COR-L47 (cell line): ENCODE results near the gene ERCC3.
"Not testable (repeated sequence)": the region's sequence is repeated elsewhere in the genome, so short reads cannot be mapped to it uniquely, and the experiment has no call there.

ENCODE experiments used
- DNase-seq: peaks from one replicate; lab custom pipeline; 2025; lab: John Stamatoyannopoulos, UW

The ERCC3 gene

GRCh38 chr2:127279781-127280180 is 14.2 kb downstream of the ERCC3 start:
- no peak for DNase-seq

DNA sequence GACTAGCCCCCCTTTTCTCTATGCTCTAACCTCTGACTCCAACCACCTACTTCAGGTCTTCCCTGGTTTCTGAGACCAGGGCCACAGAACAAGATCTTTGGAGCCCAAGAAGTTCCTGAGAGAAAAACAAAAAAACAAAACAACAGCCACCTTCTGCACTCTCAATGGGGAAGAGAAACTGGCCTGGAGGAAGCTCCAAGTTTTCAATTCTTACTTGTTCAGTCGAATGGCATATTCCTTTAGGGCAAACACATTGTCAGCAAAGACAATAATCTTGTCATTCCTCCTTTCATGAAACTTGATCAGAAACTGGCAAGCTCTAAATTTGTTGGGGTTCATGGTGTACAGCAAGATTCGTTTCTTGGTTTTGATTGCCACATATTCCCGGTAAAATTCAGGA is 15.0 kb downstream of the ERCC3 start:
- DNase-seq, result no peak

DNA sequence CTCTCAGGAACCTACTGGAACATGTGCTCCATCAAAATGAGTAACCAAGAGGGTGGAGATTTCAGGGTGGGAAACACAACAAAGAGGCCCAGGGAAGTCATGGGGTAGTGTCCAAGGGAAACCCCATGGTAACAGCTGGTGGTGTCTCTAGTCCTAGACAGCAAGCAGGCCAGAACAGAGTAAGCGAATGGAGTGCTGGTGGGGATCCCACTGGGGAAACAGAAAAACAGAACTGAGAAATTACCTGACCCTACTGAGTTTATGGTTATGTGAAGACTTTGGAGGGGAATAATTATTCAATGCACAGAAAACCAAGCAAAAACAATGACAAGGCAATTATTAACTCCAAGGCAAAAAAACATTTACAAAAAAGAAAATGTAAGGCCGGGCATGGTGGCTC is 16.9 kb downstream of the ERCC3 start:
- DNase-seq, result no peak

DNA sequence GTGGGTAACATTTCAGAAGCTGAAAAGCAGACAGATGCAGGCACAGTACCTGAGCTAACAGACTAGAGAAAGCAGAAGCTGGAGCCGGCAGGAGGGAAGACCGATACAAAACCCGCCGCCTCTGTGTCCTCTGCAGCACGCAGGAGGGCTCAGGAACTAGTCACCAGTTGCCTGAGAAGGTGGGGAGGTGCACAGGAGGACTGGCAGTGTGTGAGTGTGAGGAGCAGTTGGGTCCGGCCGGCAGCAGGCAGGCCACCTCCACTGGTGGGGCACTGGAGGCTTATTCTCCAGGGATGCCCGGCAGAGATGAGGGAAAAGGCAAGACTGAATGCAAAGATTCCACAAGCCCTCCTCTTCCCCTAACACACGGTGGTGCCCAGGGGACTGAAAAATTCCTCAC is 18.2 kb downstream of the ERCC3 start:
- DNase-seq, result no peak

- DNase-seq, result no peak
Measured at GRCh38 chr2:127275356-127275755, 18.6 kb downstream of the ERCC3 start.

GRCh38 chr2:127270663-127271062 is 23.3 kb downstream of the ERCC3 start:
- no peak for DNase-seq

- no peak for DNase-seq
Measured at GRCh38 chr2:127261804-127262406, 32.0 kb downstream of the ERCC3 start.

DNA sequence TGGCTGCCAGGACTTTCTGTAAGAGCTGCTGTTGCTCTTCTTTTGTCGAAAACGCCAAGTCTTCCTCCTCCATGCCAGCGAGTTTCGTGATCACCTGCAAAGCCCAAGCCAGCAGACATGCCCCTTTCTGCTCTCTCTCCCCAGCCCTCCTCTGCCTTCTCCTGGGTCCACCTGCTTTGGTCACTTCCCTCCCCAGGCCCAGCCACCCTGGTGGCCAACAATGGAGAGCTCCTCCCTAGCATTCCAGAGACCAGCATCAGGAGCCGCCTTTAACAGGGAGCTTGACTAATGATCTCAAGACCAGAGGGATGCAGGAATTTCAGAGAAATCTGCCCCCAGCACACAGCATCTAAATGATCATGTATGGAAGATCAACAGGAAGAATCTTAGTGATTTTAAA is 34.6 kb downstream of the ERCC3 start:
- no peak for DNase-seq

DNA sequence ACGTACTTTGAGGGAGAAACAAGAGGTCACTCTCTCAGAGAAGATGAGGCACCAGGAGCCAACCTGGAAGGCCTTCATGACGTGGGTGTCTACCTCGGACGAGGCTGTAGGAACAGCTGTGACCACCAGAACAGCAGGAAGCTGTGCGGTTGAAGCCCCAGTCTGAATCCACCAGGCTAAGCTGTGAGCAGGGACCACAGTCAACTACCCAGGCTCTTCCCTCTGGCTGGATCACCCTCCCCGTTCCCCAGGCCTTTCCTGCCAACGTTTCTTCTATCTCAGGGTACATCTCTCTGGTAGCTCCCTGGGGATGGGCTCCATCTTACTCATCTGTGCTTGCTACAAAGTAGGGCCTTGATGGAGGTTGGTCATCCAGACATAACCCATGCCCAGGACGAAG is 37.1 kb downstream of the ERCC3 start:
- DNase-seq, result no peak

DNA sequence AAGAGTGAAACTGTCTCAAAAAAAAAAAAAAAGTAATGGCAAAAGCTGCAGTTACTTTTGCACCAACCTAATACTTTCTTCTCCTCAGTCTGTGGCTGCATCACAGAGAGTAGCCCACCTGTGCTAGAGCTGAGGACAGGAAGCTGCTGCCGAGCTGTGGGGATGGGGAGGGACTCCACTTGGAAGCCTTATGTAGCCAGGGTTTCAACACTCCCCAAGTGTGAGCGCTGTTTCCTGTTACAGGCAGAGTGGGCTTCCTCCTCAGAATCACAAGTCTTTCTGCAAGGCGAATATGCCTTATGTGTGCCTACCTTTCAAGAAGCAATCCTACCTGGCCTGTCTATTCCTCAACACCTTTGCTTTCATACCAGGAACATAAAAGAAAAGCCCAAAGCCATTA is 37.6 kb downstream of the ERCC3 start:
- no peak for DNase-seq

DNA sequence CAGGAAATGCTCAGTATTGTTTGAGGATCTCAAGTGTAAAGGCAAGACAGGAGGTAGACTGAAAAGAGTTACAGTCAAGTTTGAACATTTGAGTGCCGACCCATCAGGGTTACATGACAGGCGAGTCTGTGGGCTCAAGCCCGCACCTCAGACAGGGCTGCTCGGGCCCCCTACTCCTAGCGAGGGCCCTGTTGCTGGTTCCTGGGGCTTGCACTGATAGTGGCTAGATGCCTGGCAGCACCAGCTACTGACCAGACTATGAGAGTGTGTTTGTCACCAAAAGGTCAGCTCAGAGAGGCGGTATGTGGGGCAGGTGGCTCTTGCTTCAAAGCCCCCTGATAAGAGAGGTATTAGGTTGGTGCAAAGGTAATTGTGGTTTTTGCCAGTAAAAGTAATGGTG is 38.2 kb downstream of the ERCC3 start:
- DNase-seq, result no peak

GRCh38 chr2:127255146-127255545 is 38.8 kb downstream of the ERCC3 start:
- DNase-seq, result no peak

DNA sequence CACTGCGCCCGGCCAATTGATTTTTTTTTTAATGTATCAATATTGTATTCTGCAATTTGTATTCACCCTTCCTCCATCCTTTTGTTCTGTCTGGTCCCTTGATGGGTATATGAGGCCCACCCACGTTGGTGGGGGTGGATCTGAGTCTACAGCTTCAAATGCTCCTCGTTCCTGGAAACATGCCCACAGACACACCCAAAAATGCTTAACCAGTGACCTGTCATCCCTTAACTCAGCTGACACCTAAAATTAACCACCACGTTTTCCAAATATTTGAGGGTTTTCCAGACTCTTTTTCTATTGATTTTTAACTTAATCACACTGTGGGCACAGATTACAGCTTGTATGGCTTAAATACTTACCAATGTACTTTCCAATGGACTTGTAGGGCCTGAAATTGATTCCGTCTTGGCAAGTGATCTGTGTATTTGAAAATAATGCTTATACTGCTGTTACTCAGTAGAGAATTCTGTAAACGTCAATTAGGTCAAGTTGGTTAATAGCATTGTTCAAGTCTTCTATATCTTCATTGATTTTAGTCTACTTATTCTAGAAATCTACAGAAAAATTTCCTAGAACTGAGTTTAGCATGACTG is 39.5 kb downstream of the ERCC3 start:
- no peak for DNase-seq

GRCh38 chr2:127241184-127241583 is 52.8 kb downstream of the ERCC3 start:
- DNase-seq, result not testable (repeated sequence)

DNA sequence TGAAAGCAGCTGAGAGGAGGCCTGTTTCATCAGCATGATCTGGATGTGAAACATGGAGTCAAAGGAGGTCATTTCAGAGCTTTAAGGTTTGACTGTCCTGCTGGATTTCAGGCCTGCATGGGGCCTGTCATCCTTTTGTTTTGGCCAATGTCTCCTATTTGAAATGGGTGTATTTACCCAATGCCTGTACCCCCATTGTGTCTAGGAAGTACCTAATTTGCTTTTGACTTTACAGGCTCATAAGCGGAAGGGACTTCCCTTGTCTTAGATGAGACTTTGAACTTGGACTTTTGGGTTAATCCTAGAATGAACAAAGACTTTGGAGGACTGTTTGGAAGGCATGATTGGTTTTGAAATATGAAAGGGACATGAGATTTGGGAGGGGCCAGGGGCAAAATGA is 54.5 kb downstream of the ERCC3 start:
- no peak for DNase-seq

DNA sequence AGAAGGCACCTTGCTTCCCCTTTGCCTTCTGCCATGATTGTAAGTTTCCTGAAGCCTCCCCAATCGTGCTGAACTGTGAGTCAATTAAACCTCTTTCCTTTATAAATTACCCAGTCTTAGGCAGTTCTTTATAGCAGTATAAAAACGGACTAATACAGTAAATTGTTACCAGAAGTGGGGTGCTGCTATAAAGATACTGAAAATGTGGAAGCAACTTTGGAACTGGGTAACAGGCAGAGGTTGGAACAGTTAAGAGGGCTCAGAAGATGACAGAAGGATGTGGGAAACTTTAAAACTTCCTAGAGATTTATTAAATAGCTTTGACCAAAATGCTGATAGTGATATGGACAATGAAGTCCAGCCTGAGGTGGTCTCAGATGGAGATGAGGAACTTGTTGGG is 56.2 kb downstream of the ERCC3 start:
- DNase-seq, result not testable (repeated sequence)

DNA sequence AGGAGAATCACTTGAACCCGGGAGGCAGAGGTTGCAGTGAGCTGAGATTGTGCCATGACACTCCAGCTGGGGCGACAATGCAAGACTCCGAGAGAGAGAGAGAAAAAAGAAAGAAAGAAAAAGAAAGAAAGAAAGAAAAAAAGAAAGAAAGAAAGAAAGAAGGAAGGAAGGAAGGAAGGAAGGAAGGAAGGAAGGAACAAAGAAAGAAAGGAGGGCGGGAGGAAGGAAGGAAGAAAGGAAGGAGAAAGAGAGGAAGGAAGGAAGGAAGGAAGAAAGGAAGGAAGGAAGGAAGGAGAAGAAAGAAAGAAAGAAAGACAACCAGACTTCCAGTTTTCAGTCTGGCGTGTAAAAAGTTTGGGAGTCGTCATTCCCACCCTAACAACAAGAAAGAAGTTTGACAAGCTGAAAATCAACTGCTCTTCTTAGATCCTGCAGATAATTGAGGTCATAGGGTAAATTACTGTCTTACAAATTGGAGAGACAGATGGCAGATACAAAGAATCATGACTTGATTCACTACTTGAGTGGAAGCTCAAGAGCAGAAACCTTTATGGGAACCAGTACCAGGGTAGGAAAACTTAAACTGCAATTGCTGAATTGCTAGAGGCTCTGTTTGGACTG is 58.8 kb downstream of the ERCC3 start:
- no peak for DNase-seq

DNA sequence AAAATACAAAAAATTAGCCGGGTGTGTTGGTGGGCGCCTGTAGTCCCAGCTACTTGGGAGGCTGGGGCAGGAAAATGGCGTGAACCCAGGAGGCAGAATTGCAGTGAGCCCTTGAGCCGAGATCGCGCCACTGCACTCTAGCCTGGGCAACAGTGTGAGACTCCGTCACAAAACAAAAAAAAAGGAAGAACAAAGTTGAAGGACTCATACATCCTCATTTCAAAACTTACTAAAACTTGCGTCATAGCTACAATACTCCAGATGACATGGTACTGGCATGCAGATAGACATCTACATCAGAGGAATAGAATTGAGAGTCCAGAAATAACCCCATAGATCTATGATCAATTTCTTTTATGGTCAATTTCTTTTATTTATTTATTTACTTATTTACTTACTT is 60.2 kb downstream of the ERCC3 start:
- DNase-seq, result no peak

- no peak for DNase-seq
Measured at GRCh38 chr2:127231130-127231865, 62.6 kb downstream of the ERCC3 start.

DNA sequence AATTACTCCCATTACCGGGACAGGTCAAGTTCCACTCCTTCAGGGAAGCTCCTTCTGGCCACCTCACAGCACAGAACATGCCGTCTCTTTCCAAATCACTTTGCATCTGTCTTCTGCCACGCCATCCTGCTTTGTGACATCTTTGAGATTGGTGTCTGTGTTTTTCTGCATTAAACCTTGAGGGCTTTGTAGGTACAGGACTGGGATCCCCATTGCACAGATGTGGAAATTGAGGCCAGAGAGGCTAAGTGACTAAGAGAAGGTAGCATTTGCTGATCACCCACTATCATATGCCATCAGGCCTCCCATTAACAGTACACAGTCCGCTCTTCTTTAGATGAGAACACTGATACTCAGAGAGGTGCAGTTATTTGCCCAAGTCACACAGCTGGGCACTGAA is 64.4 kb downstream of the ERCC3 start:
- DNase-seq, result no peak

DNA sequence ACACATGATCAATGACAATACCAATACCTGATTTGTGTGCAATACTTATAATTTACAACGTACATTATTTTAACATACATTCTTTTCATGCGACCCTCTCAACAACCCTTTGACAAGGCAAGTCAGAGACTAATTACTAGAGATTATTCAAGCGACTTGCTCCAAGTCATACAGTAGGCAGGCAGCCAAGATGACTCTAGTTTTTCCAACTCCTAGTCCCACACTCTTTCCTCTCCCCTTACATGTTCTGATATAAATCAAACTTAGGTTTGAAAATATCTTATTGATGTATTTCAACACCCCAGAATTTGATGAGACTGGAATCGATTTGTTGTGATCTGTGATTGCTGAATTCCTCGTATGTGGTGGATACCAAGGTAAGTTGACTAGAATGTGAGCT is 65.8 kb downstream of the ERCC3 start:
- DNase-seq, result no peak

GRCh38 chr2:127227264-127227660 is 66.7 kb downstream of the ERCC3 start:
- not testable (repeated sequence) for DNase-seq
